OCI-LY3 (cell line): Measurements from ENCODE around the gene SERINC5.

Source experiments
- H2AFZ ChIP-seq: fragments of 200-600, 300-600 bp; shearing (Covaris generic); 2 replicates; pipeline ENCODE4 v1.6.0; 2014; ENCODE audit warnings: antibody characterized with exemption, low read depth, low read length
- H3K27ac ChIP-seq: fragments of 200-600, 300-600 bp; sonication (generic); 2 replicates; pipeline ENCODE4 v1.5.1; 2014; ENCODE audit warnings: mild to moderate bottlenecking, low read length, moderate library complexity, mixed read lengths
- H3K27me3 ChIP-seq: fragments of 200-600, 300-600 bp; sonication (generic); 2 replicates; pipeline ENCODE4 v1.6.1; 2014; ENCODE audit warnings: low read depth, low read length, mixed read lengths
- H3K36me3 ChIP-seq: fragments of 200-600, 300-600 bp; sonication (generic); replicated peaks from 2 replicates; pipeline ENCODE3; 2014; ENCODE audit warnings: low read depth, low read length, mixed read lengths
- H3K4me1 ChIP-seq: fragments of 300-600, 200-600 bp; sonication (generic); 2 replicates; pipeline ENCODE4 v1.6.1; 2014; ENCODE audit warnings: low read length, mixed read lengths
- H3K4me2 ChIP-seq: fragments of 200-600, 300-600 bp; sonication (generic); 2 replicates; pipeline ENCODE4 v1.6.1; 2014; ENCODE audit warnings: low read length, mixed read lengths
- H3K4me3 ChIP-seq: fragments of 300-600, 200-600 bp; sonication (generic); 2 replicates; pipeline ENCODE4 v1.5.1; 2014; ENCODE audit warnings: antibody characterized with exemption, mild to moderate bottlenecking, low read length, moderate library complexity
- H3K79me2 ChIP-seq: fragments of 300-600, 200-600 bp; shearing (Covaris generic); 2 replicates; pipeline ENCODE4 v1.6.1; 2014; ENCODE audit warnings: mild to moderate bottlenecking, low read length, mixed read lengths
- H3K9ac ChIP-seq: fragments of 300-600, 200-600 bp; shearing (Covaris generic); 2 replicates; pipeline ENCODE4 v1.6.0; 2014; ENCODE audit warnings: mild to moderate bottlenecking, low read length, moderate library complexity
- H3K9me3 ChIP-seq: fragments of 200-600, 300-600 bp; shearing (Covaris generic); 2 replicates; pipeline ENCODE4 v1.6.1; 2014; ENCODE audit warnings: low read length, mixed read lengths; ENCODE audit not compliant: insufficient read depth
- H4K20me1 ChIP-seq: fragments of 200-600, 300-600 bp; sonication (generic); 2 replicates; pipeline ENCODE4 v1.6.1; 2016; ENCODE audit warnings: low read length, mixed read lengths; ENCODE audit not compliant: insufficient read depth
- CTCF ChIP-seq: fragments of 200-600, 300-600 bp; sonication (generic); IDR thresholded peaks from 2 replicates; pipeline ENCODE4 v1.5.1; 2014; ENCODE audit warnings: antibody characterized with exemption, low read length, low read depth
- EZH2phosphoT487 ChIP-seq: fragments of 200-600 bp; shearing (Covaris generic); IDR thresholded peaks from 2 replicates; pipeline ENCODE4 v1.6.1; 2018; ENCODE audit warnings: antibody characterized with exemption, mixed run types, low read depth

SERINC5 gene

GRCh38 chr5:80129146-80129545 lies 126.7 kb downstream of the SERINC5 start:
- H3K27ac ChIP-seq: no peak overlapping the region
- no peak overlapping the region for H3K4me3 ChIP-seq
- no peaks in the 10 kb centered on the region for H3K79me2 ChIP-seq
- H3K9me3 ChIP-seq: no peaks in the 10 kb centered on the region
- no peak overlapping the region for H3K9ac ChIP-seq
- peaks cover 3% of the 10 kb centered on the region; the same call in 1 of the 2 replicates for H3K27me3 ChIP-seq
- H4K20me1 ChIP-seq: peaks cover 4% of the 10 kb centered on the region; the same call in 1 of the 2 replicates
- TF ChIP-seq EZH2phosphoT487: no peak
- no peak for TF ChIP-seq CTCF
- no peaks in the 10 kb centered on the region for H3K36me3 ChIP-seq
- H2AFZ ChIP-seq: no peak overlapping the region
- peaks cover 23% of the 10 kb centered on the region for H3K4me1 ChIP-seq
- no peak overlapping the region for H3K4me2 ChIP-seq

GRCh38 chr5:80128141-80128540 lies 127.7 kb downstream of the SERINC5 start:
- Histone ChIP-seq H3K9ac (no peak overlapping the region), H3K4me2 (no peak overlapping the region), H2AFZ (no peak overlapping the region), H3K36me3 (no peaks in the 10 kb centered on the region), H4K20me1 (peaks cover 4% of the 10 kb centered on the region; the same call in 1 of the 2 replicates), H3K27ac (no peak overlapping the region), H3K9me3 (no peaks in the 10 kb centered on the region), H3K4me1 (peaks cover 23% of the 10 kb centered on the region), H3K4me3 (no peak overlapping the region), H3K27me3 (peaks cover 3% of the 10 kb centered on the region; the same call in 1 of the 2 replicates), H3K79me2 (no peaks in the 10 kb centered on the region)
- TF ChIP-seq EZH2phosphoT487 (no peak), CTCF (no peak)

- TF ChIP-seq EZH2phosphoT487 (no peak), CTCF (no peak)
- no peaks in the 10 kb centered on the region for H3K79me2 ChIP-seq
- no peak overlapping the region for H3K4me3 ChIP-seq
- no peak overlapping the region for H3K27ac ChIP-seq
- no peaks in the 10 kb centered on the region for H3K9me3 ChIP-seq
- no peak overlapping the region for H3K4me2 ChIP-seq
- H3K27me3 ChIP-seq: peaks cover 3% of the 10 kb centered on the region; the same call in 1 of the 2 replicates
- no peak overlapping the region for H3K9ac ChIP-seq
- H3K4me1 ChIP-seq: peaks cover 28% of the 10 kb centered on the region
- H3K36me3 ChIP-seq: no peaks in the 10 kb centered on the region
- peaks cover 4% of the 10 kb centered on the region; the same call in 1 of the 2 replicates for H4K20me1 ChIP-seq
- no peak overlapping the region for H2AFZ ChIP-seq
Observed at GRCh38 chr5:80127116-80127552, 128.7 kb downstream of the SERINC5 start.

GRCh38 chr5:80125962-80126480 lies 129.8 kb downstream of the SERINC5 start:
- TF ChIP-seq CTCF (no peak), EZH2phosphoT487 (no peak)
- Histone ChIP-seq H3K9me3 (no peaks in the 10 kb centered on the region), H3K4me2 (peak overlapping the region; percentile 95), H2AFZ (no peak overlapping the region), H3K27ac (peak overlapping the region; percentile 82), H3K4me1 (peaks cover 28% of the 10 kb centered on the region), H3K79me2 (no peaks in the 10 kb centered on the region), H3K36me3 (no peaks in the 10 kb centered on the region), H3K27me3 (peaks cover 3% of the 10 kb centered on the region; the same call in 1 of the 2 replicates), H4K20me1 (peaks cover 4% of the 10 kb centered on the region; the same call in 1 of the 2 replicates), H3K4me3 (peak overlapping the region; percentile 70), H3K9ac (no peak overlapping the region)
